Stimulated activated CD8-positive, alpha-beta memory T cell treated with anti-CD3 and anti-CD28 coated beads, Interleukin-12 subunit alpha, Interleukin-12 subunit beta, amount 100 ng/mL, for 4 hours (primary cell): ENCODE data around the gene PRR14.
A peak's percentile ranks its signal among the peaks of the same experiment; 100 is the strongest.

Source experiments
- DNase-seq: peaks from one replicate; pipeline ENCODE4 v3.0.0-alpha.2; 2020; ENCODE audit warnings: low read depth

Gene PRR14

GRCh38 chr16:30650369-30651123, at the start of gene PRR14:
Gene PRR14, plus strand, starts transcription at chr16:30650960. Its CDS starts 686 bp downstream, at chr16:30651646.
- peak; percentile 95 for DNase-seq

DNA sequence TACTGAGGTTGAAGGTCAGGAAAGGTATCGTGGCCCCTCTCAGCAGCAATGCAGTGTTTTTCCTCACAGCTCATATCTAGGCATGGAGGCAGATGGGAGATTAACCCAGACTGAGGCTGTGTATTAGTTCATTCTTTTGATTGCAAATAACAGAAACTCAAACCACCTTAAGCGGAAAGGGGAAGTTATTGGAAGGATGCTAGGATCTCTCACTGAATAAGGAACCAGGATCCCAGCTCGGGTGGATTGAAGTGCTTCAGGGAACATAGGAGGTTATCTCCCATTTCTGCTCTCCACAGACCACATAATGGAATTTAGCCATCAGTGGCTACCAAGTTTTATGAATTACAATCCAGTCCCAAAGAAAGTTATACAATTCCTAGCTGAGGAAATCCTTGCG, 48.8 kb upstream of the PRR14 start:
- DNase-seq: no peak

GRCh38 chr16:30602616-30603277, 48.0 kb upstream of the PRR14 start:
- DNase-seq: no peak

DNA sequence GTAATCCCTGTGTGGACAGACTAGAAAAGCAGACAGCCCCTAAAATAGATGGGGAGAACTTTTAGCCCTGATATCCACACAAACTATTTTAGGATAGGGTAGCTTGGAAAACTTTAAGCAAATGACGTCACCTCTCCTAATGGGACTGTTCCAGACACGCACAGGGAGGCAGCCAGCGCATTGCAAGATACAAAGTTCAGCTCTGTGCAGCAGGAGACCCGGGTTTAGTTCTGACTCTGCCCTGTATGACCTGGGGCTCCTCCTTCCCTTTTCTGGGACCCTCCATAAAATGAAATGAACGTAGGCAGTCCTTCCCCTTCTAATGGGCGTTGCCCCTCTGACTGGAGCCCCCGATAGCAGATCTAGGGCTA, 46.8 kb upstream of the PRR14 start:
- no peak for DNase-seq

DNA sequence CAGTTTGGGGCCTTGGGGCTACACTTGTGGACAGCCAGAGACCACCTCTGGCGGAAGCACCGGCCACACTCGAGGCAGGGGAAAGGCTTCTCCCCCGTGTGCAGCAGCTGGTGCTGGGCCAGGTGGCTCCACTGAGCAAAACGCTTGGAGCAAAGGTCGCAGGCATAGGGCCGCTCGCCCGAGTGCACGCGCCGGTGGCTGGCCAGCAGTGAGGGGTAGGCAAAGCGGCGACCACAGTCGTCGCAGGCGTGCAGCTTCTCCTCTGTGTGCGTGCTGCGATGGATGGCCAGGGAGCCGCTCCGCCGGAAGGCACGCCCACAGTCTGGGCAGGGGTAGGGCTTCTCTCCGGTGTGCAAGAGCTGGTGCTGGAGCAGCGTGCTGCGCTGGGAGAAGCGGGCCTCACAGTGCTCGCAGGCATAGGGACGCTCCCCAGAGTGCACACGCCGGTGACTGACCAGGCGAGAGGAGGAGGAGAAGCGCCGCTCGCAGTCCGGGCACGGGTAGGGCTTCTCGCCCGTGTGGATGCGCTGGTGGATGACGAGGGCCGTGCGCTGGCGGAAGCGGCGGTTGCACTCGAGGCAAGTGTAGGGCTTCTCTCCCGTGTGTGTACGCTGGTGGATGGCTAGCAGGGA, 46.3 kb upstream of the PRR14 start:
- no peak for DNase-seq

DNA sequence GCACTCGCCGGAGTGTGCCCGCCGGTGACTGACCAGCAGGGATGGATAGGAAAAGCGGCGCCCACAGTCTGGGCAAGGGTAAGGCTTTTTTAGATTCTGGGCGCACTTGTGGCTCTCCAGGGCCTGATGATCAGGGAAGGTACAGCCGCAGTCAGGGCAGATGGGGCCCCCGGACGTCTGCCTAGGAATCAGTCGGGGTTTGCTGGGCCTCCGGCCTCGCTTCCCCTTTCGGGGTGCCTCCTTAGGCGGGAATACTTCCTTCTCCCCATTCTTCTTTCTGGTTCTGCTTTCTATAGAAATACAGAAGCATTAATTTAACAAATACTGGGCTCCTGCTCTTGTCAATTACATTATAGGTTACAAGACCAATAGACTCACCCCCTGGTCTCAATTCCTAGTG, 45.6 kb upstream of the PRR14 start:
- no peak for DNase-seq

DNA sequence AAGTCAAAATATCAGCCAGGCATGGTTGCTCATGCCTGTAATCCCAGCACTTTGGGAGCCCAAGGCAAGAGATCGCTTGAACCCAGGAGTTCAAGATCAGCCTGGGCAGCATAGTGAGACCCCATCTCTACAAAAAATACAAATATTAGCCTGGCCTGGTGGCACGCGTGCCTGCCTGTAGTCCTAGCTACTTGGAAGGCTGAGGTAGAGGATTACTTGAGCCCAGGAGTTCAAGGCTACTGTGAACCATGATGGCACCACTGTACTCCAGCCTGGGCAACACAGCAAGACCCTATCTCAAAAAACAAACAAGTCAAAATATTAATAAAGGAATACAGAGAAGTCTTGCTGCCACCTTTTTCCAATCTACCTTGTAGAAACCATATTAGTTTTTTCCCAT, 44.8 kb upstream of the PRR14 start:
- DNase-seq: no peak

DNA sequence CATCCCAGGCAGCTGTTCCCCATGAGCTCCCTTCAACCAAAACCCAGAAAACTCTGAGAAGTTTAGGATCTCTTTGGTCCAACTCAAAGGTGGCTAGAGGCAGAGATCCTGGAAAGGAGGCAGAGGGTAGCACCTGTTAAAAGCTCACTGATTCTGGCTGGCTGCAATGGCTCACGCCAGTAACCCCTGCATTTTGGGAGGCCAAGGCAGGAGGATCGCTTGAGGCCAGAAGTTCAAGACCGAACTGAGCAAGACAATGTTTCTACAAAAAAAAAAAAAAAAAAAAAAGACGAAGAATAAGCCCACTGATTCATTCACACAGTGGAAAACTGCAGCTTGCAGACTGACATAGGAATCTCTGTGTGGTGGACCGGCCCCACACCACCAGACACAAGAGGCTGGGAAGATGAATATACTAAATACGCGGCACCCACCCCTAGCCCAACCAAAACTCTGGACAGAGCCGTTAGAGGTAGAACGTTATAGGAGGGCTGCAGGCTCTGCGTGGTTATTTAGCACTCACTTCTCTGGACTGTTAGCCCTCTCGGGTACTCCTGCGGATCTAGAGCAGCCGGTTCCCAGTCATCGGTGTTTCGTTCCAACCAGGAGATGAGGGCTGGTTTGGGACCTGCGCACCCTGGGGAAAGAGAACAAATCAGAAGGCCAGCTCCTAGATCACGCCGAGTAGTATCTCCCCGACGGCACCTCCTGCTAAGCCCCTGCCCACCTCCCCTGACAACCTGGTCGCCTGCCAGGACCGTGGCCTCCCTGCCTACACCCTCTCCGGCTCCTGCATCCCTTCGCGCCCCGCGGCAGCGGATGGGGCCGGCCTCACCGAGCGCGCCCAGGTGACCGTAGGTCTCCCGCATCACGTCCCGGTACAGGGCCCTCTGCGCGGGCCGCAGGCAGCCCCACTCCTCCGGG, 41.5 kb upstream of the PRR14 start:
- peak; percentile 29 for DNase-seq

- DNase-seq: peak; percentile 87
Observed at GRCh38 chr16:30609926-30610839, 40.6 kb upstream of the PRR14 start, which contains the start of gene ZNF689. Gene ZNF689, minus strand, starts transcription at chr16:30610389. Its CDS starts 348 bp downstream, at chr16:30610041.

DNA sequence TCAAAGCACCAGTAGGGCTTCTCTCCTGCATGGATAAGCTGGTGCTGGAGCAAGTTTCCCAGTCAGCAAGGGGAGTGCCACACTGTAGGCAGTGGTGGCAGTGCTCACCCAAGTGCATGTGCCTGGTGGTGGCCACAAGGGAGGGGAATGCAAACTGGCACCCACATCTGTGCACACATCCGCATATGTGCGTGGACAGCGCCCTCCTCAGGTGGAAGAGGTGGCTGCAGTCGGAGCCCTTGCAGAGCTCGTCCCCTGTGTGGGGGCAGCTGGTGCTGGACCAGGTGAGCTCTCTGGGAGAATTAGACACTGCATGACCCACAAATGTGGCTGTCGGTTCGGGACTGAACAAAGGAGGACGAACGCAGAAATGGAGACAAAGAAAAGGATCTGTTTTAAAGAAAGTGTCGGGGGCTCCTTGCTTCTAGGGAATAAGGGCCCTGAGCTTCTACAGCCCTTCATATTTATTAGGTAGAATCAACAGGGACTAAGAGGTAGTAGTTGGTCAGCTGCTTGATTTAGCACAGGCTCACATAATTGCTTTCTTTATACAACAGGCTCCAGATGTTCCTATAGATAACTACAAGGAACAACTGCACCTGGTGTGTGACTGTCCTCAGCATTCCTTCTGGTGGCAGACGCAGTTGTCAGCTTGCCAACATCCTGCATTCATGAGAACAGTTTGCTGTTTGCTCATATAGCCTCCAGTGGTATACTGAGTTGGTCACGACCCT, 35.2 kb upstream of the PRR14 start:
- peak; percentile 33 for DNase-seq

GRCh38 chr16:30619202-30619601, 31.6 kb upstream of the PRR14 start:
- DNase-seq: no peak

DNA sequence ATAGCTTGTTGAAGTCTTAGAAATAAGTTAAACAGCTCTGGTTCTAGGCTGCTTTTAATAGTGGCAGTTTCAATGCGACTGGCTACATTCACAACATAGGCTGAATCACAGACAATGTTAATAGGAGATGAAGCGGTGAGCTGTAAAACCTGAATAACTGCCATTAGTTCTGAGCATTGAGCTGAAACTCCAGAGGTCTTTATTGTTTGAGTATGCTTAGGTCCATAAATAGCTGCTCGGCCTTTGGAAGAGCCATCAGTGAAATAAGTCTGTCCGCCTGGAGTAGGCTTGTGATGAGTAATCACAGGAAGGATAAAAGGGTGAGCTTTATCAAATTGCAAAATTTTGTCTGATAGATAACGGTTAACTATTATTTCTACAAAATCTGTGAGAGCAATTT, 31.1 kb upstream of the PRR14 start:
- no peak for DNase-seq

- DNase-seq: no peak
Observed at GRCh38 chr16:30620169-30620568, 30.6 kb upstream of the PRR14 start.

GRCh38 chr16:30621765-30622164, 29.0 kb upstream of the PRR14 start:
- no peak for DNase-seq

- DNase-seq: no peak
Observed at GRCh38 chr16:30622455-30623032, 28.2 kb upstream of the PRR14 start.

GRCh38 chr16:30623536-30624283, 27.1 kb upstream of the PRR14 start:
- DNase-seq: no peak

DNA sequence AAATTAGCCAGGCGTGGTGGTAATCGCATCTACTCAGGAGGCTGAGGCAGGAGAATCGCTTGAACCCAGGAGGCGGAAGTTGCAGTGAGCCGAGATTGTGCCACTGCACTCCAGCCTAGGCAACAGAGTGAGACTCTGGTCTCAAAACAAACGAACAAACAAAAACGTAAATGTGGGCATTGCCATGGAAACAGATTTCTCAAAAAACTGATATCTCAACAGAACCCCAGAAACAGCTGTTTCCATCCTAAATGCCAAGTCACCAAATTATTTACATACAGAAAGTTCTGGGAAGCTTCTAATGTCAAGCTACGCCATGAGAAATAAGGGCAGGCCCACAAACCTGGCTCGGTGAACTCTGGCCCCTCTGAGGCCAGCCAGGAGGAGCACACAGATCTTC, 24.5 kb upstream of the PRR14 start:
- no peak for DNase-seq

DNA sequence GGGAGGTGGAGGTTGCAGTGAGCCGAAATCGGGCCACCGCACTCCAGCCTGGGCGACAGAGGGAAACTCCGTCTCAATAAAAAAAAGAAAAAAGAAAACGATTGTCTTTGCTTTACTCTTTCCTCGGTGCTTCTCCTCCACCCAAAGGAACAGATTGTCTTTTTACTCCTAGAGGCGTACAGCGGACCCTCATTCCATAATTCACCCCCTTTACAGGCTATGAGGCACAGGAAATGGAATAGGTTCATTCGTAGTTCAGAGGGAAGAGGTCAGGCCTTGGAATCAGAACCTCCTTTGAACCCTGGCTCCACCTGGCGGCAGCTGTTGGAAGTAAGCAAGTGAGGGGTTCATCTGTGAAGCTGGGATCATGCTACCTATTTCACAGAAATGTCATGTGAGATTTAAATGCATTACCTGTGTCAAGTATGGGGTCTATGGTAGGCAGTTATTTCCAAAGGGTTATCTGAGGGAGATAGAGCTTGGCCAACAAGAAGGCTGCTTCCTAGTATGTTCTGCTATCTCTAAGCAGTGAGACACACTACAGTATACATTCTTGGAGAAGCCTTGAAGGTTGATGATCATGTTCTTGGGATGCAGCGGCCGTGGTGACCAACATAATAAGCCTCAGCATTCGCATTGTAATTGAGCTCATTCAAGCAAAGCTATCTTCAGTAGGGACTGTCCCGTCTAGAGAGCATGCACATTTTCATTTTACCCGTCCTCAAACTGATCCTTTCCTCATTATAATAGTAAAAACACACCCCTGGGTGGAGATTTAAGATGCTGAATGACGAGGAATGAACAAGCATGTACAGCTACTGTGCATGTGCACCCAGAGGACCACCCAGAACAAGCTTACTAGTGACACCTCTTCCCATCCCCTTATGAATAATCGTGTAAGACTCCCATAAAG, 21.9 kb upstream of the PRR14 start:
- DNase-seq: peak; percentile 66
